Activated T-helper 2 cell treated with anti-CD3 and anti-CD28 coated beads, Interferon-gamma antibody, Interleukin-2, Interleukin-4, amounts not matched to agents 10 μg/mL and 5 μg/mL and 100 μg/mL, durations not matched to agents 14 hours and 24 hours and 36 hours (primary cell): ENCODE measurements around the gene EHF. TPM values are rescaled to one million over a fixed set of nuclear protein-coding genes. Genes with fewer than 3 reads are reported as not detected.
"Not testable (repeated sequence)": the region's sequence is repeated elsewhere in the genome, so short reads cannot be mapped to it uniquely, and the experiment has no call there.

Source experiments
- DNase-seq: peaks from one replicate; pipeline ENCODE4 v3.0.0; 2021; ENCODE audit warnings: low spot score
- H3K27ac Mint-ChIP-seq: one replicate; pipeline ENCODE4 v1.8.0; 2021; ENCODE audit warnings: mixed read lengths
- H3K27me3 Mint-ChIP-seq: one replicate; pipeline ENCODE4 v1.8.0; 2021; ENCODE audit warnings: low read depth, mixed read lengths
- H3K36me3 Mint-ChIP-seq: one replicate; pipeline ENCODE4 v1.8.0; 2021; ENCODE audit warnings: low read depth, mixed read lengths
- H3K4me1 Mint-ChIP-seq: one replicate; pipeline ENCODE4 v1.8.0; 2021; ENCODE audit warnings: low read depth, mixed read lengths
- H3K4me3 Mint-ChIP-seq: one replicate; pipeline ENCODE4 v1.8.0; 2021; ENCODE audit warnings: low read depth, mild to moderate bottlenecking, moderate library complexity, mixed read lengths
- H3K9me3 Mint-ChIP-seq: one replicate; pipeline ENCODE4 v1.8.0; 2021; ENCODE audit warnings: mixed read lengths
- intact Hi-C: fragments of 100-400 bp; cut with micrococcal nuclease; formaldehyde crosslinking; loops from one replicate; pipeline ENCODE4 v1.15.1; 2023
- total RNA-seq: library from RNA; stranded (reverse); gene quantifications from 2 replicates; pipeline ENCODE4 v1.2.3, GENCODE V29; 2022

Gene EHF
- total RNA-seq, 1 donor from 2014 or later = not detected

GRCh38 chr11:34589177-34589576 lies 31.7 kb upstream of the EHF start:
- DNase-seq, H3K36me3 Mint-ChIP-seq, H3K4me1 Mint-ChIP-seq, H3K4me3 Mint-ChIP-seq, H3K9me3 Mint-ChIP-seq, H3K27ac Mint-ChIP-seq, intact Hi-C loops: not testable (repeated sequence)
- H3K27me3 Mint-ChIP-seq = peaks cover 55% of the 10 kb centered on the region

GRCh38 chr11:34593085-34593484 lies 27.8 kb upstream of the EHF start:
- H3K4me3 Mint-ChIP-seq = no peak overlapping the region
- H3K27me3 Mint-ChIP-seq = peaks cover 35% of the 10 kb centered on the region
- peaks cover 3% of the 10 kb centered on the region for H3K9me3 Mint-ChIP-seq
- no peaks in the 10 kb centered on the region for H3K36me3 Mint-ChIP-seq
- DNase-seq = no peak
- intact Hi-C loops = no loop called here
- H3K27ac Mint-ChIP-seq = no peak overlapping the region
- H3K4me1 Mint-ChIP-seq = no peaks in the 10 kb centered on the region

GRCh38 chr11:34594603-34595002 lies 26.3 kb upstream of the EHF start:
- intact Hi-C loops = no loop called here
- Mint-ChIP-seq H3K27me3 (peaks cover 29% of the 10 kb centered on the region), H3K4me3 (no peak overlapping the region), H3K9me3 (peaks cover 3% of the 10 kb centered on the region), H3K36me3 (no peaks in the 10 kb centered on the region), H3K4me1 (peaks cover 4% of the 10 kb centered on the region), H3K27ac (no peak overlapping the region)
- no peak for DNase-seq

DNA sequence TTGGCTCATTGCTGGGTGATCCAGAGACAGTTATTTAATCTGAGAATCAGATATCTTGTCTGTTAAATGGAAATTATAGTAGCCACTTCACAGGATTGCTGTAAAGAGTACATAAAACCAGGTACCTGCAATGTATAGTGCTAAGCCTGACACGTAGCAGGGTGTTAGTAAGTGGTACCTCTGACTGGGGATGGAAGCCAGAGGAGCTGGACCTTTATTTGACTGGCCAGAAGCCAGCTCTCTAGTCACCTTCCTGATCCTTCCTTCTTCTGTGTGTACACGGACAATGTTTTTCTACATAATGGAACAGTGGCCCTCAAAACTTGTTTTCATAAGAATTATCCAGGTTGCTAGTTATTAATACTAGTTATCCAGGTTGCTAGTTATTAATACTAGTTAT lies 25.5 kb upstream of the EHF start:
- Mint-ChIP-seq H3K36me3 (no peaks in the 10 kb centered on the region), H3K4me1 (peaks cover 10% of the 10 kb centered on the region), H3K4me3 (no peak overlapping the region), H3K9me3 (peaks cover 3% of the 10 kb centered on the region), H3K27me3 (peaks cover 25% of the 10 kb centered on the region), H3K27ac (no peak overlapping the region)
- intact Hi-C loops = no loop called here
- DNase-seq = no peak

- no peak for DNase-seq
- Mint-ChIP-seq H3K27me3 (peaks cover 23% of the 10 kb centered on the region), H3K4me3 (no peak overlapping the region), H3K36me3 (no peaks in the 10 kb centered on the region), H3K27ac (no peak overlapping the region), H3K4me1 (peaks cover 12% of the 10 kb centered on the region), H3K9me3 (peaks cover 3% of the 10 kb centered on the region)
- intact Hi-C loops = no loop called here
Measured at GRCh38 chr11:34595960-34596644, 24.8 kb upstream of the EHF start.

DNA sequence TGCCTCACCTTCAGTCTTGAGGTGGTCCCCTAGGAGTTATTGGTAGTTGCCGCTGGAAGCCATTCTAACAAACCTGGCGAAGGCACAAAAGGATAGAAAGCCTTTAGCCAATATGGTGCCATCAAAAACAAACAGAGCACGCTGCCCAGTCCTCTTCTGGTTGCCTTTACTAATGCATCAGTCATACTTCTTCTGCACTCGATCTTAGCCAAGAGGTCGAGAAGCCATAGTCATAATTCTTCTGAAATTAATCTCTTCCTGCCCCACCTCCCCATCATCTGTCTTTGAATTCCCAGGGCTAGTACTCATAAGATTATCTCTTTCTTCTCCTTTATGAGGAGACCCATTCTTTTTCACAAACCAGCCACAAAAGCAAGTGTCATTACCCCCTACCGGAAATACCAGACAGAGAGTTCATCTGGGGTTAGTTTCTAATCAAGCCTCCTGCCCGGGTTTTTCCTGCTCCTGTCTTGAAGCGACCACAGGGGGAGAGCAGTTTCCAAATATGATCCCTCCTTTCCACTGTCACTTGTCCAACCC lies 21.4 kb upstream of the EHF start:
- Mint-ChIP-seq H3K9me3 (no peaks in the 10 kb centered on the region), H3K36me3 (no peaks in the 10 kb centered on the region), H3K27ac (no peak overlapping the region), H3K4me1 (peaks cover 12% of the 10 kb centered on the region), H3K4me3 (no peak overlapping the region), H3K27me3 (peaks cover 8% of the 10 kb centered on the region)
- DNase-seq = no peak
- intact Hi-C loops = no loop called here

DNA sequence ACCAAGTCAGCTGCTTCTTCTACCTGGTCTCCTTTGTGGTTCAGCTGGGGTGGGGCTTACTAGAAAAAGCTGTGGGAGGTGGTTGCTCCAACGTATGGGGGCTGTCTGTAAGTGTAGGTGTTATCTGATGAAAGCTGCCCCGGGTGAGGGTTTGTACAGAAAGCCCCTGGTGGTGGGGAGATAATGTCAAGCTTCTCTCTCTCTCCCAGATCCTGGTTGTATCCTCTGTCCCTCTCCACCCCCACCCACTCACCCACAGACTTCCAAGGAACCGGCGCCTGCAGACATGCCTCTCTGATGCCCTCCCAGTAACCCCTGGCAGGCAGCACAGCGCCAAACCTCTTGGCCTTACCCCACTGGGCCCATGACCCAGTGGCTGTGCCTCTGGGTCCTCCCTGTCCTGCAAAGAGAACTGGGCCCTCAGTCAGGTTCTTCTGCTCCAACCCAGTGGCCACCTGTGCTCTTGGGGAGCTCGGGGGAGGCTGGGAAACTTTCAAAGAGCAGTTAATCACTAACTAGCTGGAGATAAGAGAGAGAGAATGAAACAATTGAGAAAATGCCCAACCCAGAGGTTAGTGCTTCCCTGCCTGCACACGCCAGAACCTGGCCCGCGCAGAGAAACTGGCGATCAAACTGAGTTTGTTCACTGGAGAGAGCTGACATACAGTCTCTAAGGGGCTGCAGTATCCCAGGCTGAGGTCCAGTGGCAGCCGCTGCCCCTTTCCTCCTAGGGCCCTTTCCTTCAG lies 20.4 kb upstream of the EHF start:
- Mint-ChIP-seq H3K27ac (no peak overlapping the region), H3K4me3 (no peak overlapping the region), H3K27me3 (peaks cover 8% of the 10 kb centered on the region), H3K4me1 (peaks cover 12% of the 10 kb centered on the region), H3K9me3 (no peaks in the 10 kb centered on the region), H3K36me3 (no peaks in the 10 kb centered on the region)
- DNase-seq = no peak
- intact Hi-C loops = no loop called here

- H3K9me3 Mint-ChIP-seq = no peaks in the 10 kb centered on the region
- H3K27ac Mint-ChIP-seq = no peak overlapping the region
- intact Hi-C loops = no loop called here
- DNase-seq = no peak
- H3K4me3 Mint-ChIP-seq = no peak overlapping the region
- peaks cover 7% of the 10 kb centered on the region for H3K27me3 Mint-ChIP-seq
- H3K36me3 Mint-ChIP-seq = no peaks in the 10 kb centered on the region
- peaks cover 12% of the 10 kb centered on the region for H3K4me1 Mint-ChIP-seq
Measured at GRCh38 chr11:34601085-34601444, 19.8 kb upstream of the EHF start.

DNA sequence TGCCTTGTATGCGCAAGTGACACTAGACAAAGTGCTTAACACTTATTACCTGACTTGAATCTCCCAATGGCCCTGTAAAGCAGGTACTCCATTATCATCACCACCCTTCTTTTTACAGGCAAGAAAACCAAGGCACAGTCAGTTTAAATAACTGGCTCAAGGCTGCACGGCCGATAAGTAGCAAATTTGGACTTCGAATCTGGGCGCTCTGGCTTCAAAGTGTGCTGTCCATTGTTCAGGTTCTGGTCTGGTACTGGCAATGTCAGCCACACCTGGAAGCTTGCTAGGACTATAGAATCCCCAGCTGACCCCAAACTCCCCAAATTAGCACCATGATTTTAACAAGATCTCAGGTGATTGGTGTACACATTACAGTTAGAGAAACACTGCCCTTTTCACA lies 19.3 kb upstream of the EHF start:
- H3K27ac Mint-ChIP-seq = no peak overlapping the region
- no peaks in the 10 kb centered on the region for H3K9me3 Mint-ChIP-seq
- H3K27me3 Mint-ChIP-seq = peaks cover 5% of the 10 kb centered on the region
- no peak for DNase-seq
- H3K4me3 Mint-ChIP-seq = no peak overlapping the region
- intact Hi-C loops = no loop called here
- H3K4me1 Mint-ChIP-seq = peaks cover 12% of the 10 kb centered on the region
- H3K36me3 Mint-ChIP-seq = no peaks in the 10 kb centered on the region

DNA sequence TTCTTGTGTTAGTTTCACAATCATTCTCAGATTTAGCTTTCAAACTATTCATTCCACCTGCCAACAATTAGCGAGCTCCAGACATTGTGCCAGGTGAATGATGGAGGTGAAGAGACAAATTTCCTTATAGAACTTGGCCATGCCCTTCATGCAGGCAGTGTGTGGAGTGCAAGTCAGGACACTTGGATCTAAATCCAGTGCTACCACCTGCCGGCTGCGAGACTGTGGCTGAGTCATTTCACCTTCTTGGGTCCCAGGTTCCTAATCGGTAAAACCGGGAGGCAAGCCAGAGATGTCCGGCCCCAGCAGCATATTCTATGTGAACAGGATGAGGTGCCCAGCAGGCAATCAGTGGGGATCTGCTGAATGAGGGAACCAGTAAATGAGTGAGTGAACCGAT lies 18.6 kb upstream of the EHF start:
- intact Hi-C loops = no loop called here
- Mint-ChIP-seq H3K27ac (no peak overlapping the region), H3K4me1 (peaks cover 12% of the 10 kb centered on the region), H3K36me3 (no peaks in the 10 kb centered on the region), H3K27me3 (peaks cover 5% of the 10 kb centered on the region), H3K4me3 (no peak overlapping the region), H3K9me3 (no peaks in the 10 kb centered on the region)
- DNase-seq = no peak

GRCh38 chr11:34603129-34604001 lies 17.5 kb upstream of the EHF start:
- intact Hi-C loops = no loop called here
- Mint-ChIP-seq H3K4me3 (no peak overlapping the region), H3K27me3 (peaks cover 8% of the 10 kb centered on the region), H3K27ac (no peak overlapping the region), H3K4me1 (peaks cover 12% of the 10 kb centered on the region), H3K36me3 (no peaks in the 10 kb centered on the region), H3K9me3 (no peaks in the 10 kb centered on the region)
- no peak for DNase-seq

DNA sequence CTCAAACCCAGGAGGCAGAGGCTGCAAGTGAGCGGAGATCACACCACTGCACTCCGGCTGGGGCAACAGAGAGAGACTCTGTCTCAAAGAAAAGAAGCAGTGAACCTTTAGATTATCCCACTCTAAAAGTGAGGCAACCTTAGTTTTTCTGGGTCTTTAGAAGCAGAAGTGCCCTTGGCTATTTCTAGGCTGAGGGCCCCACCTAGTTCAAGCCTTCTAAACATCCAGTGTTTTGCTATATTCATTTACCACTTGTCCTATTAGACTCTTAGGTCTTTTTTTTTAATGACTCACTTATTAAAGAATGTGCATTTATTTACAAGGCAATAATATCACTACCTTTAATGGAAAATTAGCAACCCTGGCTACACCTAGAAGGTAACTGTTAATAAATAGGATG lies 16.7 kb upstream of the EHF start:
- Mint-ChIP-seq H3K27ac (no peak overlapping the region), H3K27me3 (peaks cover 13% of the 10 kb centered on the region), H3K4me1 (peaks cover 12% of the 10 kb centered on the region), H3K9me3 (no peaks in the 10 kb centered on the region), H3K36me3 (no peaks in the 10 kb centered on the region), H3K4me3 (no peak overlapping the region)
- intact Hi-C loops = no loop called here
- DNase-seq = no peak

DNA sequence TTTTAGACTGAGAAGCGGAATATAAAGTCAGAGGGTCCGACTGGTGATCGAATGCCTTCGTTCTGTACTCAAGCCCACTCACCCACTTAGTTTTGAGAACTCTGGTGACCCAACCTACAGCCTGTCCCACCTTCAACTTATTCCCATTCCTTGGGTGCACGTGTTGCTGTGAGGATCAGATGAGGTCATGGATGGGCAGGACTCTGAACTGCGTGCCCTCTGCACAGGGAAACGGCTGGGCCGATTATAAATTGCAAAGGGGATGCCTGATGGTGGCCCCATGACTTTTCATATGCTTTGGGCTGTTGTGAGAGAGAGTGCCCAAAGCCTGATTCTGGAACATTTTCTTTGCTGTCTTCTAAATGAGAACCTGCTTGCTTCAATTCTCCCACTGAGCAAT lies 16.0 kb upstream of the EHF start:
- intact Hi-C loops = no loop called here
- no peak overlapping the region for H3K4me3 Mint-ChIP-seq
- no peak for DNase-seq

More for the DNA sequence above, 16.0 kb upstream of the EHF start:
- Mint-ChIP-seq H3K4me1 (peaks cover 6% of the 10 kb centered on the region), H3K36me3 (no peaks in the 10 kb centered on the region), H3K27me3 (peaks cover 13% of the 10 kb centered on the region), H3K9me3 (no peaks in the 10 kb centered on the region), H3K27ac (no peak overlapping the region)
